ENCODE measurements around the gene SDR39U1. TPM values are rescaled to one million over a fixed set of nuclear protein-coding genes. Genes with fewer than 3 reads are reported as not detected.

The SDR39U1 gene
- total RNA-seq, 1 donor from 2014 or later, result 34.6 TPM

- H3K36me3 Mint-ChIP-seq (ENCODE audit: low read depth), result no peaks in the 10 kb centered on the region
- no peak overlapping the region for H3K4me3 Mint-ChIP-seq (ENCODE audit: unreplicated experiment)
- no peaks in the 10 kb centered on the region for H3K27me3 Mint-ChIP-seq (ENCODE audit: low read depth)
- H3K9me3 Mint-ChIP-seq (ENCODE audit: low read depth), result peaks cover 3% of the 10 kb centered on the region
- DNase-seq (ENCODE audit: low spot score), result no peak
- H3K27ac Mint-ChIP-seq (ENCODE audit: unreplicated experiment), result peak overlapping the region; percentile 94
- no peak for TF ChIP-seq CTCF (IDR thresholded peaks at IDR 0.05)
- H3K4me1 Mint-ChIP-seq (ENCODE audit: low read depth), result peaks cover 28% of the 10 kb centered on the region
Measured at GRCh38 chr14:24425704-24426103, 16.9 kb downstream of the SDR39U1 start.

GRCh38 chr14:24422694-24423601 is 19.6 kb downstream of the SDR39U1 start:
- Mint-ChIP-seq H3K36me3 (ENCODE audit: low read depth) (no peaks in the 10 kb centered on the region), H3K9me3 (ENCODE audit: low read depth) (peaks cover 3% of the 10 kb centered on the region), H3K4me1 (ENCODE audit: low read depth) (peaks cover 21% of the 10 kb centered on the region), H3K27ac (ENCODE audit: unreplicated experiment) (no peak overlapping the region), H3K27me3 (ENCODE audit: low read depth) (no peaks in the 10 kb centered on the region), H3K4me3 (ENCODE audit: unreplicated experiment) (no peak overlapping the region)
- TF ChIP-seq CTCF (IDR thresholded peaks at IDR 0.05), result no peak
- no peak for DNase-seq (ENCODE audit: low spot score)

- H3K36me3 Mint-ChIP-seq (ENCODE audit: low read depth), result no peaks in the 10 kb centered on the region
- H3K4me3 Mint-ChIP-seq (ENCODE audit: unreplicated experiment), result no peak overlapping the region
- no peak overlapping the region for H3K27ac Mint-ChIP-seq (ENCODE audit: unreplicated experiment)
- no peak for TF ChIP-seq CTCF (IDR thresholded peaks at IDR 0.05)
- DNase-seq (ENCODE audit: low spot score), result no peak
- peaks cover 21% of the 10 kb centered on the region for H3K4me1 Mint-ChIP-seq (ENCODE audit: low read depth)
- no peaks in the 10 kb centered on the region for H3K27me3 Mint-ChIP-seq (ENCODE audit: low read depth)
- peaks cover 3% of the 10 kb centered on the region for H3K9me3 Mint-ChIP-seq (ENCODE audit: low read depth)
Measured at GRCh38 chr14:24422261-24422660, 20.3 kb downstream of the SDR39U1 start.

- Mint-ChIP-seq H3K27ac (ENCODE audit: unreplicated experiment) (no peak overlapping the region), H3K4me3 (ENCODE audit: unreplicated experiment) (no peak overlapping the region), H3K4me1 (ENCODE audit: low read depth) (no peaks in the 10 kb centered on the region), H3K36me3 (ENCODE audit: low read depth) (peaks cover 16% of the 10 kb centered on the region), H3K9me3 (ENCODE audit: low read depth) (no peaks in the 10 kb centered on the region), H3K27me3 (ENCODE audit: low read depth) (no peaks in the 10 kb centered on the region)
- TF ChIP-seq CTCF (IDR thresholded peaks at IDR 0.05), result no peak
- no peak for DNase-seq (ENCODE audit: low spot score)
Measured at GRCh38 chr14:24418492-24418873, 24.1 kb downstream of the SDR39U1 start.

- no peak overlapping the region for H3K4me3 Mint-ChIP-seq (ENCODE audit: unreplicated experiment)
- no peak for TF ChIP-seq CTCF (IDR thresholded peaks at IDR 0.05)
- H3K27me3 Mint-ChIP-seq (ENCODE audit: low read depth), result no peaks in the 10 kb centered on the region
- no peaks in the 10 kb centered on the region for H3K9me3 Mint-ChIP-seq (ENCODE audit: low read depth)
- H3K36me3 Mint-ChIP-seq (ENCODE audit: low read depth), result peaks cover 18% of the 10 kb centered on the region
- no peak for DNase-seq (ENCODE audit: low spot score)
- H3K27ac Mint-ChIP-seq (ENCODE audit: unreplicated experiment), result no peak overlapping the region
- H3K4me1 Mint-ChIP-seq (ENCODE audit: low read depth), result no peaks in the 10 kb centered on the region
Measured at GRCh38 chr14:24417832-24418491, 24.6 kb downstream of the SDR39U1 start.
